OCI-LY3 (cell line): ENCODE results near the gene VOPP1.
A peak's percentile ranks its signal among the peaks of the same experiment; 100 is the strongest.

Experiments
- H2AFZ ChIP-seq: fragments of 200-600, 300-600 bp; shearing (Covaris generic); 2 replicates; pipeline ENCODE4 v1.6.0; 2014; ENCODE audit warnings: antibody characterized with exemption, low read depth, low read length
- H3K27ac ChIP-seq: fragments of 200-600, 300-600 bp; sonication (generic); 2 replicates; pipeline ENCODE4 v1.5.1; 2014; ENCODE audit warnings: mild to moderate bottlenecking, low read length, moderate library complexity, mixed read lengths
- H3K27me3 ChIP-seq: fragments of 200-600, 300-600 bp; sonication (generic); 2 replicates; pipeline ENCODE4 v1.6.1; 2014; ENCODE audit warnings: low read depth, low read length, mixed read lengths
- H3K36me3 ChIP-seq: fragments of 200-600, 300-600 bp; sonication (generic); replicated peaks from 2 replicates; pipeline ENCODE3; 2014; ENCODE audit warnings: low read depth, low read length, mixed read lengths
- H3K4me1 ChIP-seq: fragments of 300-600, 200-600 bp; sonication (generic); 2 replicates; pipeline ENCODE4 v1.6.1; 2014; ENCODE audit warnings: low read length, mixed read lengths
- H3K4me2 ChIP-seq: fragments of 200-600, 300-600 bp; sonication (generic); 2 replicates; pipeline ENCODE4 v1.6.1; 2014; ENCODE audit warnings: low read length, mixed read lengths
- H3K4me3 ChIP-seq: fragments of 300-600, 200-600 bp; sonication (generic); 2 replicates; pipeline ENCODE4 v1.5.1; 2014; ENCODE audit warnings: antibody characterized with exemption, mild to moderate bottlenecking, low read length, moderate library complexity
- H3K79me2 ChIP-seq: fragments of 300-600, 200-600 bp; shearing (Covaris generic); 2 replicates; pipeline ENCODE4 v1.6.1; 2014; ENCODE audit warnings: mild to moderate bottlenecking, low read length, mixed read lengths
- H3K9ac ChIP-seq: fragments of 300-600, 200-600 bp; shearing (Covaris generic); 2 replicates; pipeline ENCODE4 v1.6.0; 2014; ENCODE audit warnings: mild to moderate bottlenecking, low read length, moderate library complexity
- H3K9me3 ChIP-seq: fragments of 200-600, 300-600 bp; shearing (Covaris generic); 2 replicates; pipeline ENCODE4 v1.6.1; 2014; ENCODE audit warnings: low read length, mixed read lengths; ENCODE audit not compliant: insufficient read depth
- H4K20me1 ChIP-seq: fragments of 200-600, 300-600 bp; sonication (generic); 2 replicates; pipeline ENCODE4 v1.6.1; 2016; ENCODE audit warnings: low read length, mixed read lengths; ENCODE audit not compliant: insufficient read depth
- CTCF ChIP-seq: fragments of 200-600, 300-600 bp; sonication (generic); IDR thresholded peaks from 2 replicates; pipeline ENCODE4 v1.5.1; 2014; ENCODE audit warnings: antibody characterized with exemption, low read length, low read depth
- EZH2phosphoT487 ChIP-seq: fragments of 200-600 bp; shearing (Covaris generic); IDR thresholded peaks from 2 replicates; pipeline ENCODE4 v1.6.1; 2018; ENCODE audit warnings: antibody characterized with exemption, mixed run types, low read depth

Gene VOPP1

DNA sequence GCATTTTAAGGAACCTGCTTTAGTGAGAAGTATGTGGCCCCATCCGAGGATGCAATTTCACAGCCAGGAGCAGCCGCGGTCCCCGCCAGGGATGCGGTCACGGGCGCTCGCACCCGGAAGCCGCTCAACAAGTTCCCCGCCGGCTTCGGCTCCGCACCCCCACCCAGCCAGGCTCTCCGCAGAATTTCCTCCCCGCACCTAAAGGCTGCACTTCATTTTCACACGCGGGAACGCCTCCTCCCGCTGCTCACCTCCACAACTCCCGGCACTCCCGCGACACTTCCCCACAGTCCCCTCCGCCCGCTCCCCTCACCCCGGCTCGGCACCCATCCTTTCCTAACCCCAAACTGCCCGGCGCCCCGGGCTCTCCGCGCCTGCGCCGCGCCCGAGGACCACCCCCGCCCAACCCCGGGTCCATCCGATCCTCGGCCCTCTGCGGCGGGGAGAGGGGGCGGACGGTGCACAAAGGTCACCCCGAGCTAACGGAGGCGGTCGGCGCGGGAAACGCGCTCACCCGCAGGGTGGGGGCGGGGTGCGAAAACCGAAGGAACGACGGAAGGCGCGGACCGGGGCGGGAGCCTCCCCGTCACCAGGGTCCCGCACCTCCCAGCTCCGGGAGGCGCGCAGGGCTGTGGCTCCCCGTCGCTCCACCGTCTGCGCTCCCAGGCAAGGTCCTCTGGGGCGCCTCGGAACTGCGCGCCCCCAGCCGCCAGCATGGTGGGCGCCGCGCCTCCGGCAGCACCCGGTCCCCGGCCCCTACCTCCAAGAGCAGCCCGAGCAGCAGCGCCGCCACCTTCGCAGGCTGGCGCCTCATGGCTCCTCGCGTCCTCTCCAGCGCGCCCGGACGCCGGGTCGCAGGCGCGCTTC lies 558 bp downstream of the VOPP1 start:
- H3K4me1 ChIP-seq = peaks cover 49% of the 10 kb centered on the region
- no peaks in the 10 kb centered on the region for H3K9me3 ChIP-seq
- TF ChIP-seq CTCF (no peak), EZH2phosphoT487 (no peak)
- H3K36me3 ChIP-seq = peaks cover 29% of the 10 kb centered on the region
- peaks cover 77% of the 10 kb centered on the region for H3K79me2 ChIP-seq
- peak overlapping the region; percentile 95 for H3K4me2 ChIP-seq
- H2AFZ ChIP-seq = no peak overlapping the region
- H3K27ac ChIP-seq = peak overlapping the region; percentile 95
- H3K4me3 ChIP-seq = peak overlapping the region; percentile 83
- peaks cover 32% of the 10 kb centered on the region for H4K20me1 ChIP-seq
- H3K27me3 ChIP-seq = no peaks in the 10 kb centered on the region
- peak overlapping the region; percentile 93 for H3K9ac ChIP-seq

GRCh38 chr7:55570939-55571338 lies 1.4 kb downstream of the VOPP1 start:
- H3K9me3 ChIP-seq = no peaks in the 10 kb centered on the region
- peaks cover 31% of the 10 kb centered on the region for H3K36me3 ChIP-seq
- H4K20me1 ChIP-seq = peaks cover 39% of the 10 kb centered on the region
- H2AFZ ChIP-seq = no peak overlapping the region
- TF ChIP-seq EZH2phosphoT487 = no peak
- no peak for TF ChIP-seq CTCF
- peaks cover 56% of the 10 kb centered on the region for H3K4me1 ChIP-seq
- peak overlapping the region; percentile 95 for H3K27ac ChIP-seq
- peak overlapping the region; percentile 93 for H3K9ac ChIP-seq
- no peaks in the 10 kb centered on the region for H3K27me3 ChIP-seq
- peak overlapping the region; percentile 95 for H3K4me2 ChIP-seq
- H3K79me2 ChIP-seq = peaks cover 85% of the 10 kb centered on the region
- H3K4me3 ChIP-seq = peak overlapping the region; percentile 83

DNA sequence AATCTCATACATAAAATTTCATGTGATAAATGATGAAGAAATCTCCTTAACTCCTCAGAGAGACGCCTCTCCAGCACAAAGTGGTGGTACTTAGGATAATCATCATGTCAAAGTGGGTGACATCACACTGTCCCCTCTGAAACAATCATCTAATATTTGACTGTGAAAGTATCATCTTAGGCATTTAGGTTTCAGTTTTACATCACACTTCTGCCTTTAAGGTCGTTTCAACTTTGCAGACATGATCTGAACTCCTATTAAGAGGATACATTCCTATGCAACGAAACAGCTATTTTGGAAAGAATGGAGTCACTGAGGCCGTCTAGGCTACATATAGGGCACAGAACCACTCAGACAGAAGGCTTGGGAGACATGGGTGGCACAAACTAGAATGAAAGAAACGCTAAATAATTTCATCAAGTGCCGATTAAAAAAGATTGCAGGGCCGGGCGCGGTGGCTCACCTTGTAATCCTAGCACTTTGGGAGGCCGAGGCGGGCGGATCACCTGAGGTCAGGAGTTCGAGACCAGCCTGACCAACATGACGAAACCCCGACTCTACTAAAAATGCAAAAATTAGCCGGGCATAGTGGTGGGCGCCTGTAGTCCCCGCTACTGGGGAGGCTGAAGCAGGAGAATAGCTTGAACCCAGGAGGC lies 2.0 kb downstream of the VOPP1 start:
- no peaks in the 10 kb centered on the region for H3K27me3 ChIP-seq
- H3K9me3 ChIP-seq = no peaks in the 10 kb centered on the region
- H3K9ac ChIP-seq = peak overlapping the region; percentile 93
- H4K20me1 ChIP-seq = peaks cover 45% of the 10 kb centered on the region
- H2AFZ ChIP-seq = no peak overlapping the region
- peaks cover 31% of the 10 kb centered on the region for H3K36me3 ChIP-seq
- H3K27ac ChIP-seq = peak overlapping the region; percentile 95
- H3K4me1 ChIP-seq = peaks cover 61% of the 10 kb centered on the region
- peak overlapping the region; percentile 95 for H3K4me2 ChIP-seq
- TF ChIP-seq EZH2phosphoT487 (no peak), CTCF (no peak)
- peak overlapping the region; percentile 83 for H3K4me3 ChIP-seq
- H3K79me2 ChIP-seq = peaks cover 91% of the 10 kb centered on the region

DNA sequence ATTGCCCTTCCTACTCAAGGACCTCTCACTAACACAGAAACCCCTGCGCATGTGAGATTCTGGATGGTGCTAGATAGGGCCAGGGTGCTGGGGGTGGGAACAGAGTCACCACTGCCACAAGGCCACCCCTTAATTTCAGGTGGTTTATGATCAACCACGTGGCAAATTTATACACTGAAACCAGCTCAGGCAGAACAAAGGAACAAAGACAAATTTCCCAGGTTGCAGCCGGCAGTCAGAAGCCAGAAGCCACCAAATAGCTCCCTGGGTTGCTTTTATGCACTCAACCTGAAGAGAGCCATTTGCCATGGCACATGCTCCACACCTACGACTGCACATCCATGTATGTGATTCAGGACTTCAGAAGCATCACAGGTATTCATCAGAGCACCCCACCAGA lies 2.5 kb downstream of the VOPP1 start:
- peak overlapping the region; percentile 95 for H3K4me2 ChIP-seq
- peaks cover 96% of the 10 kb centered on the region for H3K79me2 ChIP-seq
- H3K27me3 ChIP-seq = no peaks in the 10 kb centered on the region
- H3K4me3 ChIP-seq = peak overlapping the region; percentile 83
- peaks cover 67% of the 10 kb centered on the region for H3K4me1 ChIP-seq
- peaks cover 34% of the 10 kb centered on the region for H3K36me3 ChIP-seq
- H3K27ac ChIP-seq = peak overlapping the region; percentile 95
- peaks cover 51% of the 10 kb centered on the region for H4K20me1 ChIP-seq
- TF ChIP-seq EZH2phosphoT487 (no peak), CTCF (no peak)
- H3K9me3 ChIP-seq = no peaks in the 10 kb centered on the region
- no peak overlapping the region for H2AFZ ChIP-seq
- H3K9ac ChIP-seq = peak overlapping the region; percentile 93
